GM12878 (cell line): ENCODE data around the gene FAM131B. TPM values are rescaled to one million over a fixed set of nuclear protein-coding genes. Genes with fewer than 3 reads are reported as not detected.

Experiments
- ATAC-seq: fragments of 200-7000 bp; cut with Tn5 transposase; 3 replicates; pipeline ENCODE4 v1.9.1; 2020; ENCODE audit warnings: mild to moderate bottlenecking, moderate library complexity
- BruUV-seq: library from RNA; stranded (reverse); fragments of 400-500 nt; replicated peaks from 2 replicates; lab custom pipeline; 2021; lab: Mats Ljungman, UMichigan
- CTCF ChIA-PET: fragments of 300-600 bp; sonication (Branson Sonifier 250); formaldehyde crosslinking; extraction: SDS; loops from one replicate; lab custom pipeline; 2021; ENCODE audit warnings: inconsistent platforms; lab: Yijun Ruan, JAX
- POLR2A ChIA-PET: fragments of 350-600 bp; formaldehyde crosslinking; extraction: SDS; loops from one replicate; lab custom pipeline; 2021; ENCODE audit warnings: inconsistent platforms; lab: Charles Lee
- RAD21 ChIA-PET: fragments of 300-600 bp; sonication (Branson Sonifier 250); formaldehyde crosslinking; loops from one replicate; lab custom pipeline; 2023; ENCODE audit warnings: antibody characterized with exemption; ENCODE audit not compliant: unreplicated experiment; lab: Charles Lee
- SMC1A ChIA-PET: fragments of 300-600 bp; sonication (Branson Sonifier 250); formaldehyde crosslinking; loops from one replicate; lab custom pipeline; 2023; ENCODE audit not compliant: unreplicated experiment, uncharacterized antibody; lab: Charles Lee
- DNase-seq: peaks from one replicate; pipeline ENCODE4 v3.0.0-alpha.2; 2011; ENCODE audit warnings: low read depth, low spot score
- FAIRE-seq: peaks from 3 replicates; lab custom pipeline; 2011; peaks lifted over from hg19 to GRCh38; lab: Jason Lieb, UNC
- H2AFZ ChIP-seq: 2 replicates; pipeline ENCODE4 v1.6.0; 2011; ENCODE audit warnings: low read depth, low read length, control low read depth; ENCODE audit not compliant: control insufficient read depth
- H3K27ac ChIP-seq: 2 replicates; pipeline ENCODE4 v1.5.1; 2011; ENCODE audit warnings: control low read depth; ENCODE audit not compliant: control insufficient read depth, insufficient read depth
- H3K27me3 ChIP-seq, 2 experiments: replicated peaks in 1 of 2; 2 replicates each; pipeline versions ENCODE4 v1.6.0 to v1.6.1; 2011; ENCODE audit warnings: low read length in 1 of 2; ENCODE audit not compliant: control insufficient read depth in 2 of 2, insufficient read depth in 2 of 2
- H3K36me3 ChIP-seq, 2 experiments: 2 replicates each; pipeline ENCODE4 v1.5.1; 2011; ENCODE audit warnings: low read length in 1 of 2; ENCODE audit not compliant: control insufficient read depth in 2 of 2, insufficient read depth in 2 of 2
- H3K4me1 ChIP-seq: 2 replicates; pipeline ENCODE4 v1.6.1; 2011; ENCODE audit warnings: mild to moderate bottlenecking, low read length, moderate library complexity, mixed read lengths; ENCODE audit not compliant: control insufficient read depth, insufficient read depth
- H3K4me2 ChIP-seq: 2 replicates; pipeline ENCODE4 v1.6.0; 2011; ENCODE audit warnings: control low read depth; ENCODE audit not compliant: control insufficient read depth, insufficient read depth
- H3K4me3 ChIP-seq: fragments of 200-600 bp; sonication (generic); 2 replicates; pipeline ENCODE4 v1.5.1; 2016
- H3K79me2 ChIP-seq: 2 replicates; pipeline ENCODE4 v1.6.0; 2011; ENCODE audit warnings: low read length; ENCODE audit not compliant: control insufficient read depth, insufficient read depth
- H3K9ac ChIP-seq: 2 replicates; pipeline ENCODE4 v1.8.0; 2011; ENCODE audit warnings: low read length, control low read depth, mixed read lengths; ENCODE audit not compliant: control insufficient read depth, insufficient read depth
- H3K9me3 ChIP-seq: replicated peaks from 3 replicates; pipeline ENCODE4 v1.5.1; 2011; ENCODE audit warnings: mild to moderate bottlenecking, low read length; ENCODE audit not compliant: control insufficient read depth, insufficient read depth
- H4K20me1 ChIP-seq: 2 replicates; pipeline ENCODE4 v1.6.0; 2011; ENCODE audit not compliant: control insufficient read depth, insufficient read depth
- MYC ChIP-seq: IDR thresholded peaks from 2 replicates; pipeline ENCODE4 v1.6.1; 2011; ENCODE audit warnings: mild to moderate bottlenecking, low read length, moderate library complexity, inconsistent platforms; ENCODE audit not compliant: insufficient read depth, insufficient replicate concordance, insufficient read length, severe bottlenecking
- POU2F2 ChIP-seq: IDR thresholded peaks from 3 replicates; pipeline ENCODE4 v1.6.1; 2011; ENCODE audit warnings: low read depth, mild to moderate bottlenecking, low read length, borderline replicate concordance
- RBBP5 ChIP-seq: fragments of 200-600 bp; sonication (generic); conservative IDR thresholded peaks from 2 replicates; pipeline ENCODE4 v1.6.1; 2016
- RELA ChIP-seq: fragments of 450-650 bp; IDR thresholded peaks from 2 replicates; pipeline ENCODE4 v1.8.0; 2014; ENCODE audit warnings: borderline replicate concordance; ENCODE audit not compliant: partially characterized antibody
- SIN3A ChIP-seq: IDR thresholded peaks from 2 replicates; pipeline ENCODE4 v1.6.1; 2012; ENCODE audit warnings: low read depth, low read length, improper control_type of control experiment
- SPI1 ChIP-seq: IDR thresholded peaks from 2 replicates; pipeline ENCODE4 v1.6.1; 2011; ENCODE audit warnings: low read depth, mild to moderate bottlenecking, low read length, moderate library complexity, borderline replicate concordance; ENCODE audit not compliant: insufficient read depth
- SUPT20H ChIP-seq: IDR thresholded peaks from 2 replicates; pipeline ENCODE4 v1.6.1; 2011; ENCODE audit warnings: low read depth, mild to moderate bottlenecking, low read length, moderate library complexity, borderline replicate concordance; ENCODE audit not compliant: control insufficient read depth
- ZBTB40 ChIP-seq: fragments of 450-650 bp; IDR thresholded peaks from 2 replicates; pipeline ENCODE4 v1.6.1; 2016; ENCODE audit warnings: mild to moderate bottlenecking, moderate library complexity, borderline replicate concordance
- ZNF687 ChIP-seq: fragments of 450-650 bp; IDR thresholded peaks from 2 replicates; pipeline ENCODE4 v1.6.1; 2017; ENCODE audit warnings: mild to moderate bottlenecking, moderate library complexity
- ZZZ3 ChIP-seq: IDR thresholded peaks from 2 replicates; pipeline ENCODE4 v1.6.1; 2011; ENCODE audit warnings: low read depth; ENCODE audit not compliant: control insufficient read depth, insufficient read length
- WGBS: methylation state at CpG from one replicate; pipeline ENCODE4 v1.1.6; 2016; ENCODE audit warnings: low lambda C conversion rate; ENCODE audit not compliant: insufficient replicate concordance, insufficient coverage; ENCODE audit errors: missing lambda C conversion rate; 5-methylcytosine and 5-hydroxymethylcytosine counted together
- in situ Hi-C: fragments of 300-500 bp; cut with MboI; formaldehyde crosslinking; loops from 9 replicates; pipeline ENCODE4 v1.14.3; 2018; ENCODE audit warnings: mixed read lengths
- intact Hi-C: fragments of 100-400 bp; cut with micrococcal nuclease; formaldehyde crosslinking; loops from one replicate; pipeline ENCODE4 v1.14.2; 2022; ENCODE audit not compliant: unreplicated experiment
- polyA plus RNA-seq, 11 experiments: library from polyadenylated mRNA; depleted of rRNA in 4 of 11; unstranded in 6 of 11; stranded (reverse) in 5 of 11; fragments of >200 nt; fragmentation: Nextera tagmentation in 4 of 11; fragmentation: Illumina TruSeq in 1 of 11; extraction: Ambion mirVana in 4 of 11; extraction: Trizol in 1 of 11; gene quantifications; 1 replicate in 1 of 11; 2 replicates in 10 of 11; pipeline versions ENCODE4 v1.2.1 to v1.2.3, GENCODE V29; 2011 to 2016; ENCODE audit warnings: inconsistent platforms in 2 of 11, missing spikeins in 2 of 11, low read depth in 1 of 11
- total RNA-seq, 4 experiments: library from RNA; depleted of rRNA in 3 of 4; stranded (reverse); fragments of >200 nt in 3 of 4; fragmentation: Illumina TruSeq in 1 of 4; extraction: Trizol in 1 of 4; gene quantifications; 2 replicates each; pipeline versions ENCODE4 v1.2.1 to v1.2.3, GENCODE V29; 2013 to 2021
- TF ChIP-seq, protein P1 (sequence below): fragments of 450-650 bp; IDR thresholded peaks from 2 replicates; pipeline ENCODE4 v1.6.1; 2017; ENCODE audit warnings: low read depth, mild to moderate bottlenecking, moderate library complexity
- TF ChIP-seq, protein P2 (sequence below): IDR thresholded peaks from 2 replicates; pipeline ENCODE4 v1.6.1; 2011; ENCODE audit warnings: low read depth, low read length, improper control_type of control experiment, borderline replicate concordance

Gene FAM131B
- total and polyA plus RNA-seq, 10 of the 15 experiments (the other 5 are each of a cell fraction or from before 2014, with no cell fraction given) = 0.03 to 0.05 TPM; not detected in 8

GRCh38 chr7:143410521-143411004 is 48.0 kb upstream of the FAM131B start:
- 0 out of 4 replicates have a peak, but pooled peaks cover 0 to 4% of the 10 kb centered on the region in 2 experiments for H3K27me3 ChIP-seq
- no peaks in the 10 kb centered on the region for H3K36me3 ChIP-seq
- no peak overlapping the region for H3K4me3 ChIP-seq
- H3K27ac ChIP-seq = no peak overlapping the region
- ChIA-PET RAD21 (no interaction called here), POLR2A (no interaction called here), CTCF (interaction anchor here (0.9 kb wide), 1 partner anchor 30 kb away, joined by 5 read pairs; no protein-coding TSS in a partner anchor), SMC1A (no interaction called here)
- ATAC-seq (no peak), DNase-seq (no peak), FAIRE-seq (no peak)
- H2AFZ ChIP-seq = no peak overlapping the region
- peaks cover 3% of the 10 kb centered on the region for H3K4me1 ChIP-seq
- H3K4me2 ChIP-seq = no peak overlapping the region
- no peaks in the 10 kb centered on the region for H3K9me3 ChIP-seq
- in situ Hi-C loops = loop anchor here (10.0 kb wide), 1 partner anchor 396 kb away; no protein-coding TSS in a partner anchor
- BruUV-seq = no TSS peak
- WGBS = 7% methylated on average over 6 of the region's 6 CpGs
- intact Hi-C loops = loop anchor here (10.0 kb wide), 1 partner anchor 406 kb away; no protein-coding TSS in a partner anchor
- no peaks in the 10 kb centered on the region for H3K79me2 ChIP-seq
- no peaks in the 10 kb centered on the region for H4K20me1 ChIP-seq
- H3K9ac ChIP-seq = no peak overlapping the region
- TF ChIP-seq, protein P1, sequence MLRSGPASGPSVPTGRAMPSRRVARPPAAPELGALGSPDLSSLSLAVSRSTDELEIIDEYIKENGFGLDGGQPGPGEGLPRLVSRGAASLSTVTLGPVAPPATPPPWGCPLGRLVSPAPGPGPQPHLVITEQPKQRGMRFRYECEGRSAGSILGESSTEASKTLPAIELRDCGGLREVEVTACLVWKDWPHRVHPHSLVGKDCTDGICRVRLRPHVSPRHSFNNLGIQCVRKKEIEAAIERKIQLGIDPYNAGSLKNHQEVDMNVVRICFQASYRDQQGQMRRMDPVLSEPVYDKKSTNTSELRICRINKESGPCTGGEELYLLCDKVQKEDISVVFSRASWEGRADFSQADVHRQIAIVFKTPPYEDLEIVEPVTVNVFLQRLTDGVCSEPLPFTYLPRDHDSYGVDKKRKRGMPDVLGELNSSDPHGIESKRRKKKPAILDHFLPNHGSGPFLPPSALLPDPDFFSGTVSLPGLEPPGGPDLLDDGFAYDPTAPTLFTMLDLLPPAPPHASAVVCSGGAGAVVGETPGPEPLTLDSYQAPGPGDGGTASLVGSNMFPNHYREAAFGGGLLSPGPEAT = no peak
- TF ChIP-seq MYC = no peak
- no peak for TF ChIP-seq SPI1
- TF ChIP-seq, protein P2, sequence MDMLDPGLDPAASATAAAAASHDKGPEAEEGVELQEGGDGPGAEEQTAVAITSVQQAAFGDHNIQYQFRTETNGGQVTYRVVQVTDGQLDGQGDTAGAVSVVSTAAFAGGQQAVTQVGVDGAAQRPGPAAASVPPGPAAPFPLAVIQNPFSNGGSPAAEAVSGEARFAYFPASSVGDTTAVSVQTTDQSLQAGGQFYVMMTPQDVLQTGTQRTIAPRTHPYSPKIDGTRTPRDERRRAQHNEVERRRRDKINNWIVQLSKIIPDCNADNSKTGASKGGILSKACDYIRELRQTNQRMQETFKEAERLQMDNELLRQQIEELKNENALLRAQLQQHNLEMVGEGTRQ = no peak
- no peak for TF ChIP-seq POU2F2
- TF ChIP-seq ZZZ3 = no peak
- TF ChIP-seq ZBTB40 = no peak
- TF ChIP-seq ZNF687 = no peak
- TF ChIP-seq SUPT20H = no peak
- no peak for TF ChIP-seq RELA
- no peak for TF ChIP-seq RBBP5
- TF ChIP-seq SIN3A = no peak
